Heart left ventricle (tissue), 13 donors: ENCODE results near the gene VPS37D.

Experiments
- CTCF ChIP-seq, 12 donors: fragments of 200-600 bp; sonication (generic) in 4 of 12; IDR thresholded peaks; one replicate each; pipeline versions ENCODE4 v1.5.0 to v1.8.0; 2018 to 2022; ENCODE audit warnings: antibody characterized with exemption in 12 of 12, mild to moderate bottlenecking in 5 of 12
- POLR2A ChIP-seq, 2 donors: fragments of 450-650 bp; IDR thresholded peaks; one replicate each; pipeline ENCODE4 v1.6.1; 2017; ENCODE audit warnings: antibody characterized with exemption in 2 of 2, mild to moderate bottlenecking in 2 of 2, moderate library complexity in 2 of 2
- donor health status: ischemic (EF 13 %, LVEDD 7.1; RV severe dilation, severe dysfunction).
- donor health status: DM: no; HTN: yes; CAD: no.
- donor health status: DM: no; HTN: no; CAD: no.
- donor health status: ischemic (EF 25% LVEDD 6.9; RV normal size, moderate dysfunction).
- donor health status: ischemic (EF 25% LVEDD 5.7; RV mildly dilated, moderate dysfunction).
- donor health status: ischemic (EF 35%, LVEDD 5.7; RV mildly dilated, moderate dysfunction).
- donor health status: nonischemic (EF 11% LVEDD 7.7; RV severe dilation, severe dysfunction).
- donor health status: DM: yes; HTN: yes; CAD: no.
- donor health status: PGD.
- donor health status: ischemic (EF 29% LVEDD 5.4; RV normal size, mild dysfunction).
- donor health status: nonischemic (EF 23%, LVEDD 6.1; RV moderate dilation, normal function).

- TF ChIP-seq POLR2A (IDR thresholded peaks at IDR 0.05) (peak in 1 of 2 donors; percentile 81), CTCF (IDR thresholded peaks at IDR 0.05) (no peak)
These were observed 43.6 kb upstream of the VPS37D start, which contains the start of gene MLXIPL for GRCh38 chr7:73623798-73624668.
